ENCODE measurements around the gene SDK1.

Gene SDK1

DNA sequence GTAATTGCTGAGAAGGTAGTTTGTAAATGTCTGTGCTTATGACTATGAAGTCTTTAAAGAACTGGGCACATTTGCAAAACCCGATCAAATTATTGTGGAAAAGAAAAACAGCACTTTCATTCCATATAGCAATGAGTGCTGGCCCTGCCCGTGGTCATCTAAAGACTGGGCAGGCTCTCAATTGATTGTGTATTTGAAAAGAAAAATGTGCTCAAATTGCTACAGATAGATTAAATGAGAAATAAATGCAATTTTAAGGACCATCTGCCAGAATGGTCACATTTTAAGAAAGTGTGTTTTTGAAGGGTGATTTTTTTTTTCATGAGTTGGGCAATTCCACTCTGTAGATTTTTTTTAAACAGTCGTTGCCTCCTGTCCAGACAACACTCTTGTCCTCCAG is 672.2 kb downstream of the SDK1 start:
- no peak for DNase-seq

DNA sequence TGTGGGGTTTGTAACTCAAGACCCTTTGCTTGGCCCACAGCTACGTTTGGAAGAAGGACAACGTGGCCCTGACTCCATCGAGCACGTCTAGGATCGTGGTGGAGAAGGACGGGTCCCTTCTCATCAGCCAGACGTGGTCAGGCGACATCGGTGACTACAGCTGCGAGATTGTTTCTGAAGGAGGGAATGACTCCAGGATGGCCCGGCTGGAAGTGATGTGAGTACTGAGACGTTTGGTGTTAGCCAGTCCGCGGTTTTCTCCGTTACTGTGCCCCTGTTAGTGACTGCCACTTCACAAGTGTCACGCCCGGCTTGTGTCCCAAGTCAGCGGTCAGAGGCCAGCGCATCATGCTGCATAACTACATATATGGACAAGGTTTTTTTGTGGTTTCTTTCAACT is 673.3 kb downstream of the SDK1 start:
- DNase-seq: no peak

DNA sequence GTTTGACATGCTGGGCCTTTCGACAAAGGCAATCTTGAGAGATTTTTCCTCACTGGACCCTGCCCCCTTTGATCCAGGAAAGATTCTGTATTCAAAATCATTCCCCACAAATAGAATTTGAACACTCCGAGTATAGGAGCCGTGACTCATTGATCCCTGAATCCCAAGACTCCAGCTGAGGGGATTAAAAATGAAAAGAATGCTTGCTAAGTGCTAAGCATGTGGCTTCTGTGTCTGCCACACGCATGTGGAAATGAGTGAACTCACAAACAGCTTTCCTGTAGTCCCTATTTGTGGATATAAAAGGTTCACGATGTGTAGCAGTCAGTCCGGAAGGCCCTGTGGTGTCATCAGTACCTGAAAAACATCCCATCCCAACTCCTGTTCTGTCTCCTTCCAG is 674.3 kb downstream of the SDK1 start:
- DNase-seq: no peak

DNA sequence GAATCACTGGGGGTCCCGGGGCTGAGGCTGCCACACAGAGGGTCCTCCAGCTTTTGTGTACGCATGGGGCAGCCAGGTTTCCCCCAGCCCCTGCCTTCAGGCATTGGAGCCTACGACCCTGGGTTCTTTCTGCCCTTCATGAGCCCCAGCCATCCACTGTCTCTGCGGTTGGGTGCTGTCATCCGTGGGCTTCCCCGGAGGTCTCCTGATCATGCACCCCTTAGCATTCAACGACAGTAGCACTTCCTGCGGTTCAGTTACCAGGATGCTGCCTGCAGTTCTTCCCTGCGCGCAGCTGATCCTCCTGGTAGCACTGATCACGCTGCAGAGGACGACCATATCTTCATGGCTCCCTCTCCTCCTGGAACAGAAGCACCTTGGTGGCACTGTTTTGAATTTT is 676.3 kb downstream of the SDK1 start:
- no peak for DNase-seq

DNA sequence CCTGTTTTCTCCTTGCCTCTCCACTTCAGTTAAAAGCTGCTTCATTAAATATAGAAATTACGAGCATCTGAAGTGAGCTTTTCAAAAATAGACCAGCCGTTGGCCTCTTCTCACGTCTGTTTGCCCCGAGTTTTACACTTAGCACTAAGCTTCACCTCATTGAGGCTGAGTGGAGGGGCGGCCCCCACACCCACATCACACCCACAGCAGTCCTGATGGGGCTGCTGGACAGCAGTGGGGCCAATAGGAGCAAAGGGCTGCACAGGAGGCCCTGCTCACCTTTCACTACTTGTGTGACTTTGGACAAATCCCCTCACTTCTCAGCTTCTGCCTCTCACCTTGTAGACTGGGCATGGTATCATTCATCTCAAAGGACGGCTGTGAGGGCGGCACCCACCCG is 677.8 kb downstream of the SDK1 start:
- DNase-seq: no peak

DNA sequence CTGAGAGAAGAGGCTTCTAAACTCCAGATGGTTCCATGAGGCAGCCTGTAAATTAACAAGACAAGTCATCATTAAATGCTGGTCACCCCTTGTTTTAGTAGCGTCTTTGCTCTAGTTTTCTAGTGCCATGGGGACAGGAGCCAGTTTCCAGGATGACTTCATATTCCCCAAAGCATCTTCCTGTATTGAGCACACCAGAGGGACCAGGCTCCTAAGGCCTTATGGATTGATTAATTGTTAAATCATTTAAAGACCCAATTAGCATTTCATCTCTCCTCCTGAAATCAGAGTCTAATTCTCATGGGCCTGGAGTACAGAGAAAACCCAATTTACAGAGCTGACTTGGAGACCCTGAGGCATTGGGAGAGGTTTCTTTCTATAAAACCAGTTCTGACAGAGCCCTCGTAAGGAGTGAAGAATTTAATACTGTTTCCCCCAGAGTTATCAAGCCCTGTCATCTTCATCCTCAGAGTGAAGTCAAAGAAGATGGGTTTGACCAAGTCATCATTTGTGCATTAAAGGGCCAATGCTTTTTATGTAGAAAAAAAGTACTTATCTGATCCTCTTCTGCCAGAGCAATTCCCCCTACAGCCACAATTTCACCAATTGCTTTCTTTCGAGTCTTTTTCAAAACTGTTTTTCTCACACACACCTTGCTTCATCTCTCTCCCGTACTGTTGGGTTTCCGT is 678.7 kb downstream of the SDK1 start:
- DNase-seq: no peak

DNA sequence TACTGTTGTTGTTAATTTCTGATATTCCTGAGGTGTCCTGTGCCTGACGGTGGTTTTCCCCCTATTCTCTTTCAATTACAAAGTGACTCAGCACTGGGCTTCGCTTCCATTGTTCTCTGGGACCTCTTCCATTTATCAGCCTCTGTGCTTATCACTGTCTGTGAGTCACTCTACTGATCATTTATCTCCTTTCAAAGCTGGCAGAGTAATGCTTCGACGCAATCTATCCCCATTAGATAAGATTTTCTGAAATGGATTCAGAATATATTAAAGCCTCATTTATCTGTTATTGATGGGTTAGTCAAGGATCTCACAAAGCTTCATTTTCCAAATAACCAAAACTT is 679.2 kb downstream of the SDK1 start:
- no peak for DNase-seq

DNA sequence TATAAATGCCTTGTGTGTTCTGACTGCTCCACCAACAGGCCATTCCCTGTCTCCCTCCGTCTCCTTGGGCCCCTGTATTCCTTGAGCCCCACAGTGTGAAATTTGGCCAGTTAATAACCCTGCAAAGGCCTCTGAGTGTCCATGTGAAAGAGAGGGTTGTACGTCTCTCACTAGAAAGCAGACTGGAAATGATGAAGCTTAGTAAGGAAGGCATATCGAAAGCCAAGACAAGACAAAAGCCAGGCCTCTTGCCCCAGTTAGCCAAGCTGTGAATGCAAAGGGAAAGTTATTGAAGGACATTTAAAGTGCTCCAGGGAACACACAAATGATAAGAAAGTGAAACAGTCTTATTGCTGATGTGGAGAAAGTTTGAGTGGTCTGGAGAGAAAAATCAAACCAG is 680.2 kb downstream of the SDK1 start:
- DNase-seq: no peak

DNA sequence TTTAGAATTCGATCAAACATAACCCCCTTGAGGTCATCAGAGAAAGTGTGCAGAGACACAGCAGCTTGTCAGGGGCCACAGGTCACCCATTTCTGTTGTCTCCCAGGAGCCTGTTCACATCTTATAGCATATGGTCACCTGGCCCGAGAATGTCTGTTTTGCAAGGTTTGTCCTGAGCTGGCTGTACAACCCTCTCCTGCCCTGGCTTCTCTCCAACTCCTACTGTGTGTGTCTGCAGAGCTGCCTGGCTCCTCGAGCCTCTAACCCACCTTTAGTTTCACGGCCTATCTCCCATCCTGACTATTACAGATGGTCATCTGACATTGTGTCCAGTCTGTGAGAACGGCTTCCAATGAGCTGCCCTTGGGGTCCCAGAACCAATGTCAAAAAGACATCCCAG is 683.4 kb downstream of the SDK1 start:
- no peak for DNase-seq

DNA sequence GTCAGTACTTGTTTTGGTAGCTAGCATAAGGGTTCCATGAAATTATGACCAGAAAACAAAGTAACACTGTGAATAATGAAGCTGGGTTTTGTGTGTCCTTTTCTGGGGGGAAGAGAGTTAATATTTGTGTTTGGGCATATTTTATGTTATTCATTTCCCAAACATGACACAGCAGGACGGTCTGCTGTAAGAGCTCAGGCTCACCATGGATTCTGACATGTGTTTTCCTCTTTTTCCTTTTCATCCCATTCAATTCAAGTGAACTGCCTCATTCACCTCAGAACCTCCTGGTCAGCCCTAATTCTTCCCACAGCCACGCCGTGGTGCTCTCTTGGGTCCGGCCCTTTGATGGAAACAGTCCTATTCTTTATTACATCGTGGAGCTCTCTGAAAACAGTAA is 685.9 kb downstream of the SDK1 start:
- no peak for DNase-seq

DNA sequence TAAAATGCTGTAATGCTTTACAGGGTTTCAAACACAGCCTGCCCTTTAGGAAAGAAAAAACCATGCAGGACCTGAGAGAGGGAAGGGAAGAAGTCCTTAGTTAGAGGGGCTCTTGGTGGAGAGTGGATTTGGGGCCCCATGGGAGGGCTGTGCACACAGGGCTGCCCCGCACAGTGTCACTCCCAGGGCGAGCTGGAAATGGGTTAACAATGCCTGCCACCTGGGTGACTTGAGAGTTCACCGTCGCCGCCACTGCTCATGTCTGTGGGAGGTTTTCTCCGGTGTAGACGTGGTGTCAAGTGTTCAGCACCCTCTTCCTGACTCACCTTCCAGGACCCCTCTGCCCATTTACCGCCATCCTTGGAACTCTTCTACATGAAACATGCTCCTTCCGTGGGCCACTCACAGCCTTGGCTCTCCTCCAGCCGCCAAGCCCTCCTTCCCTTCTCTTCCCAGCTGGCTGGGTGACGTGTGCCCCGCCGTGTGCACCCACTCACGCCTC is 686.4 kb downstream of the SDK1 start:
- no peak for DNase-seq

DNA sequence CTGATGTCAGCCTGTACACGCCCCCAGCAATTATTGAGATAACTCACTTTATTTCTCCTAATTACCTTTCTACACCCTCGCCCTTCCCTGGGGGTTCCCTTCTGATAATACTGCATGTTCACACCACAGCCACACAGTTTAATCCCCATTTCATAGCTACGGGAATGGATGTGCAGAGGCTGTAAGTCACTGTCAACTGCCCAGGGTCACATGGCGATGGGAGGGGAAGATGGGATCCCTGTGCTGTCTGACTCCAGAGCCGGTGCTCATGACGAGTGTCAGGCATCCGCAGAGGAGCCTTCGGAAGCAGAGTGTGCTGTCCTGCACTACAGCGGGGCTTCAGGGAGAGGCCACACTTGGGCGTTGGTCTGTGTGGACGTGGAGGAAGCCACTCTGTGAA is 688.7 kb downstream of the SDK1 start:
- no peak for DNase-seq

DNA sequence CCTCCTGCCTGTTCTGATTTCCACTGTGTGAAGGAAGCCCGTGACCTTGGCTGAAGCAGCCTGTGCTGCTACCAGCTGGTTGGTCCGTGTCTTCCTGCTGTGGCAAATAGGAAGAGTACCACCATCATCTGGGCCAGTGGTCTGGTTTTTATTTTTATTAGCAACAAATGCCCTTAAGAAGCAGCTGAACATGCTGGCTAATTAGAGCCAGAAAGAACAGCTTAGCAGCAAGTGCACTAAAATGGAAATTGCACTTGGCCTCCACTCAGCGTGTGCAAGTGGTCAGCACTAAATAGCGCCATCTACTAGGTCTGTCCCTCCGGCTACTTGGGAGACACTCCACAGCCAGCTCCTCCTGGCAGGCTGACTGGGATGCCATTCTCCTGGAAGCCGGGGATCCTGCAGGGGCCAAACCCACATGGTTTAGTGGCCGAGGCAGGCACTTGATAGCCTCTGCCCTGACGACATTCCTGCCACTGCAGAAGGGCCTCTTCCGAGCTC is 690.7 kb downstream of the SDK1 start:
- DNase-seq: no peak

DNA sequence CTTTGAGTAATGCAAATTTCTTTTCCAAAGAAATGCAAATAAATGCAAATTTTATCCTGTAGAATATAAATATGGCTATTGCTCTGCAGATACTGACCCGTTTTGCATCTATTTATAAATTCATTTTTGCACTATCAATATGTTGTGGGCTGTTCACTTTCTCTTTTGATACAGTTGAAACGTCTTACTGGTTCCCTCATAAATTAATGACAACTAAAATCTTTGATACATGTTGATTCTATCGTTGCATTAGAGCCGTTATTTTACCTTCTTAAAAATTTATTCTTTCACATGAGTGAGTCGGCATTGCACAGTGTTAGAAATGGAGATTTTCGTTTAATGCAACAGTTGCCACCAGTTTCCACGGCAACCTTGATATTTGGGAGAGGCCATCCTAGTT is 691.8 kb downstream of the SDK1 start:
- no peak for DNase-seq

DNA sequence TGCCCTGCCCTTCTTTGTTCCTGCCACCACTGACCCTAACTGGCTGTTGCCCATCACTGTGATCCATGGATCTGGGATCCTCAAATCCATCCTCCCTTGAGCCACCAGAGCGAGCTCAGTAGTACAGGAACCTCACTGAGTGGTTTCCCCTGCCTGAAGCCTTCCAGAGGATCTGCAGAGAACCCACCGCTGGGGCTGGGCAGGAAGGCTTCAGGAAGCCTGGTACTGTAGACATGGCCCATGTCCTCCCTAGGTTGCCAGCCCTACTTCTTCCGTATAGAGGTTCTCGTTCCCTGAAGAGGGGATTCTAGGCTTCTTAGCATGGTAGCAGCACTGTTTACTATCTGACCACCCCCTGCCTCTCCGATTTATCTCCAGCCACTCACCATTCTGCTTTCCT is 693.7 kb downstream of the SDK1 start:
- DNase-seq: no peak

DNA sequence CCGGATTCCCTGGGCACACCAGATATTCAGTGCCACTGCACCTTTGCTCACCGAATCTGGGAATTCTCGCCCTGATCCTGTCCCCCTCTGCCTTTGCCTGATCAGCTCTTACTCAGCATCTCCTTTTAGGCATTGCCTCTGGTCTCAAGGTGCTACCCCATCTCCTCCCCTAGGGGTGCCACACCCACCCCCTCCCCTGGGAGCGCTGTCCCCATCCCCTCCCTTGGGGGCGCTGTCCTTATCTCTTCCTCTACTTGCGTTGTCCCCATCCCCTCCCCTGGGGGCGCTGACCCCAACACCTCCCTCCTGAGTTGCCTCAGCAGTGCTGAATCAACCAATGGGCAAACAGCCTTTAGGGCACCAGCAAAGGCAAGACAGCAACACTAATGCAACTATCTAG is 694.1 kb downstream of the SDK1 start:
- DNase-seq: no peak

DNA sequence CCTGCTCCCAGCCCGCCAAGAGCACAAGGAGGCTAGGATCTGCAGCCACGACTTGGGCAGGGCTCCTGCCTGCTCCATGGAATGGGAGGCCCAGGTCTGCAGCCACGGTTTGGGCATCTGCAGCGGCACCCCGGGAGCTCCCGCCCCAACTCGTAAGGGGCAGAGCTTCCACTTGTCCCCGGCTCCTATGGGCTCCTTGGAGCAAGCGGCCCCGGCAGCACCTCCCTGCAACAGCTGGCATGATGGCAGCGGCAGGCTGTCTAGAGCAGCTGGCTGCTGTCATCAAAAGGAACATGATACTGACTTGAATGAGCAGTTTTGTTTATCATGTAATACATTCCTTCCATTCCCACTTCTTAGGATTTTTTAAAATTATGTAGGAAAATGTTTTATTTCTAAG is 697.0 kb downstream of the SDK1 start:
- no peak for DNase-seq

DNA sequence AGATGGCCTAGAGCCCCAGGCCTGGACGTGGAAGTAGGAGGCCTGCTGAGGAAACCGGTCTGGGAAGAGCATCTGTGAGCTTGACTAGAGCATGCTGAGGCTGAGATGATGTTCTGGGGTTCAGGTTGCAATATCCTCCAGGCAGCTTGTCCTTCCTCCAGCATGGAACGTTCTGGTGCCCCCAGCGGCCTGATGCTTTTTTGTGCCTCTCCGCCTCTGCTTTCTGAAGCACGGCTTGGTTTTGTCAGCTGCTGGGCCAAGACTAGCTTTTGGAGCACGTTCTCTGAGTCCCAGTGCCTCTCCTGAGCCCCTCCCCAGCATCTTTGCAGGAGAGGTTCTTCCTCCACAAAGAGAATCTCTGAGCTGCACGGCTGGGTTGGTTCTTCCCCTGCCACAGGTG is 699.1 kb downstream of the SDK1 start:
- DNase-seq: no peak

DNA sequence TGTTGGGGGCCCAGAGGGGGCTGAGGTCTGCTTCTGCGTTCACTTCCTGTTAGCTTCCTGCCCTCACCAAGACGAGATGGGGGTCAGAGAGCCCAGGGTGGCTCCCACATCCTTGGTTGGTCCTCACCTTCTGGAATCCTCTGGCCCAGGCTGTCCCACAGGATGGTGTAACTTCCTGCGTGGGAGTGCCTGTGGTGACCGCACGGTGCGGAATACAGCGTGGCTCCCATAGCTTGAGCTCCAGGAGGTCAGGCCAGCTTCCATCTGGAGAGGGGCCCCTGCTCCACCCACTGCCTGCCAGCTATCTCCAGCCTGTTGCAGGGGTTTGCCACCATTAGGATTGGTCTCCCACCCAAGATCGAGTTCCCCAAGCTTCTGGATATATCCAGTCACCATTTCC is 699.9 kb downstream of the SDK1 start:
- no peak for DNase-seq

DNA sequence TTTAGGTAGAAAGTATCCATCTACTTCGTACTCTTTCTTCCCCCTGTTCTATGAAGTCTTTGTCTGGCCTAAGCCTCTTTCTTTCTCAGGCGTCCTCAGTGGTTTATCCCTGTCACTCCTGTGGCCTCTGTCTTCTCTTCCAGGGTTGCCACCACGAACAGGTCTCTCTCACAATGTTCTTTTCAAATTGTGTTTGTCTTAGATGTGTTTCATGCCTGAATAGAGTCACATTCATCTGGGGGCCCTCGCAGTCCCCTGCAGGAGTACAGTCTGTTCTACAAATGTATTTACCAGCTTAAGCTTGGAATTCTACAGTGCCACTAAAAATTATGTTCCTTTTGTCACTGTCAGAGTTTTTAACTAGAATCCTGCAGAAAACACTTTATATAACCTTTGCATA is 700.7 kb downstream of the SDK1 start:
- DNase-seq: no peak

DNA sequence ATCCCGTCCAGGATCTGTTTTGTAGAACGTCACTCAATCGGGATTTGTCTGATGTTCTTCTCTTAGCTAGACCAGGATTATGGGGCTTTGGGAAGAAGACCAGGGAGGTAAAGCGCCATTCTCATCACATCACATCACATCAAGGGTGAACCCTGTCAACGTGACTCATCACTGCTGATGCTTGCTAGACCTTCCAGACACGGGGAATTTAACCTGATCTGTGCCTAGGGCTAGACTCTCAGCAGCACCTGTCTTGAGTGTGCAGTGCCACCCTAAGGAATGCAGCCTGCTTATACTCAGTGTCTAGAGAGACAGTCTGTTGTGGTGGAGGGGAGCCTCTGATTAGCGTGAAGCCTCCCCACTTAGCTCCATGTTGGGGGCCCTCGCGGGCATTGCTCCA is 702.5 kb downstream of the SDK1 start:
- no peak for DNase-seq

DNA sequence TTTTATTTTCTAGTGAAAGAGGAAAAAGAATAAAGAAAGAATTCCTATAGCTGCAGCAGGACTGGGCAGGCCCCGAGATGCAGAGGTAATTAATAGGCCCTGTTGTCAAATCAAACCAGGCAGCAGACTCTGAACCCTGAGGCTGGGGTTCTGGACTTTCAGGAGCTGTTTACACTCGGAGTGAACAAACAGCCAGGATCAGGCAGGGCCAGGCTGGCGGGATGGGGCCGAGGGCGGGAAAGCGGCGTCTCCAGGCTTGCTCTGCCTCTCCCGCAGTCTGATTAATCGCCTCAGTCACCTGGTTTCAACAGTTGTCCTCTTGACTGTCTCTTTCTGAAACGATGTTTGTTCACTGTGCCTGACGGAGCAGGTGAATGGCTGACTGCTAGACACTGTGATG is 705.6 kb downstream of the SDK1 start:
- DNase-seq: no peak

DNA sequence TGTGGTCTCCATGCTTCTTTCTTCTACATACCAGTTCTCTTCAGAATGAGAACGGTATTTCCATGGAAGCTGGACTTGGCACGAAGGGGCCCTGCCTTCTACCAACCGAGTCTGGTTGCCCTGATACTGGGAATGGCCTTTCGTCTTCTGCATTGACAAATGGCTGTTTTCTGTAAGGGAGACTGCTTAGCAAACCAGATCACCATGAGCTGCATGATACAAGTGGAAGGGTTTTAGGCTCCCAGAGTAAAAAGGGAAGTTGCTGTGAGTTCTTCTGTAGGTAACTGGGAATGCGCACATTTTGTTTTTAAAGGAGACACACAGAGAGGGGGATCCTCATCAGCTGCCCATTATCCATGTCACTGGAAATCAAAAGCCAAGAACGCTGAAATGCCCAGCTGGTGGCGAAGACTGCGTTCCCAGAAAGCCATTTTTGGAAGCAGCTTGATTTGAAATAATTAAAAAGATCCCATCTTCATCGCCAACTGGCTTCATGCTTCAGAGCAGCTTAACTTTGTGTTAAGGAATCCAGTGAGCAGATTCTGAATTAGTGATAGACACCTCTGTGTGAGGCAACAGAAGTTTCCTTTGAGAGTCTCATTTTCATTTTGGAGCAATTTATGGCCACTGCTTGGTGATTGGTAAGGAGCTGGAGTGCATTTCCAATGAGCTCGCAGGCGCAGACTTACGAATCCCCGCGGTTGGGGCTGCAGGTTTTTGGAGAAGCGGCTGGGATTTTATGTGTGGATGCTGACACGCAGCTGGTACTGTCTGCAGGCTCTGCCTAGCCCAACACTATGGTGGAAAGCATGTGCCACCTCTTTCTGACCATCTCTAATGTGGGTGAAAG is 708.4 kb downstream of the SDK1 start:
- no peak for DNase-seq

DNA sequence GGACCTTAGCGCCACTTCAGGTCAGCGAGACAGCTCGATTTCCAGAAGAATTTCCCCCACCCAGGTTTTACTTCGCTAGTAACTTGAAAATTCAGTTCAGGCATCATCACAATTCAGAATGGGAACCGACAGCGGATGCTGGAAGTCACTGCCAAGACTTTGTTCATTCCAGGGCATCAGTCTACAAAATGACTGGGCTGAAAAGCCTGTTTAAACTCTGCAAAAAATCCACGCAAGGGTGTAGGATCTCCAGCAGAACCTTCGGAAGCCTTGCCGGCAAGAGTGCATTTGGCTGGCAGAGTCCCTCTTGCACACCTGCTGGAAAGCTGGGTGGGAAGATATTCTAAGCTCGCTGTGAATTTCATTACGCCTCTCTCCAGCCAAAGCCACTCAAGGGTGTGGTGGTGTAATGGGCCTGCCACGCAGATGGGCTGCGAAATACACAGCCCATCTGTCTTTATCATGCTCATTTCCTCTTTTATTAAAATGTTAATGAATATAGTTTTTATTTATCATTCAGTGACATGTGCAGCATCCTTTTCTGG is 709.1 kb downstream of the SDK1 start:
- DNase-seq: no peak
